DMS 273 (cell line): ENCODE measurements around the gene PPDPF.
A peak's percentile ranks its signal among the peaks of the same experiment; 100 is the strongest.

Source experiments
- DNase-seq: peaks from one replicate; lab custom pipeline; 2025; ENCODE audit not compliant: unreplicated experiment; lab: John Stamatoyannopoulos, UW

The PPDPF gene

DNA sequence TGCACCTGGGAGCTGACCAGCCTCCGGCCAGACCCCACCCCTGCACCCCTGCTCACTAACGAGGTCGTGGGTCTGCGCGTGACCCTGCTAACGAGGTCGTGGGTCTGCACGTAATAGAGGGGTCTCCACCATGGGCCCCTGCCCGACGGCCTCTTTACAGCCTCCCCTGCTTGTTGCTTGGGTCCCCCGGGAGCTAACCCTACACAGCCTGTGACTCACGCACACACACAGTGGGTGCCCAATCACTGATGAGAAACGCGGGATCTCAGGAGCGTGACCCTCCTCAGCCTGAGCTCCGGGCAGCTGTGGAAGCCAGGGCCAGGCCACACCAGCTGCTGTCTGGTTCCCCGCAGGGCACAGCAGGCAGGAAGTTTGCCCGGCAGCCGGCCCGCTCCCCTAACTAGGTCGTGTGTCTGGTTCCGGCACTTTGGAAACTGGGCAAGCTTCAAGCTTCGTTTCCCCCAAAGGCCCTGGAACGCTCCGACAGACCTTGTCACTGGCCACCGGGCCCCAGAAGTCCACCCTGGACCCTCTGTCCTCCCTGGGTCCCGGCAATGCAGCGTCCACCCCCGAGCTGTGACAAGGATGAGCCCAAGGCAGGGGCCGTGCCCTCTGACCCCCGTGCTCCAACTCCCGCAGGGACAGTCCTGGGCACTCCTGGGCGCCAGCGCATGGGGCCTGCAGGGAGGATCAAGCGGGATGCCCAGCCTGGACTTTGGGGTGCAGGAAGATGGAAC lies 15.8 kb downstream of the PPDPF start:
- peak; percentile 86 for DNase-seq

DNA sequence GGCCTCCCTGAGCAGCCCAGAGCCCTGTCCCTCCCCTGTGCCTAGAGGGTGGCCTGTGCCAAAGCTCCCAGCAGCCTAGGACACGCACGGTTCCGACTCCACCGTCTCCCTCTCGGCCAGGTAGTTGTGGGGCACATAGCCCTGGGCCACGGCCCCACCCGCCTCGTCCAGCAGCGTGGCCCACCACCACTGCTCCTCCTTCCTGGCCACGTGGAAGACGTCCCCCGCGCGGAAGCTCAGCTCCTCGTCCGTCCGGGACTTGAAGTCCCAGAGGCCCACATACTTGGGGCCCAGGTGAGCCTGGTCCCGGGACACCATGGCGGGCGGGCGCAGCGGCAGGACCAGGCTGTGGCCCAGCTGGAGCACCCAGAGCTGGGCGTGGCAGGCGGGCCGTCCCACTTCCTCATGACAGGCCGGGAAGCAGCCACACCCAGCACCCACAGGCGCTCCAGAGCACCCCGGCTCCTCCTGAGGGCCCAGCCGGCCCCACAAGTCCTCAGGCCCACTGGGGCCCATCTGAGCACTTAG lies 16.5 kb downstream of the PPDPF start, which contains the start of gene PTK6:
Gene PTK6 (minus strand): TSS at position 380 of the 528 bp plus-strand sequence. CDS start 62 bp downstream, at position 318.
- no peak for DNase-seq

DNA sequence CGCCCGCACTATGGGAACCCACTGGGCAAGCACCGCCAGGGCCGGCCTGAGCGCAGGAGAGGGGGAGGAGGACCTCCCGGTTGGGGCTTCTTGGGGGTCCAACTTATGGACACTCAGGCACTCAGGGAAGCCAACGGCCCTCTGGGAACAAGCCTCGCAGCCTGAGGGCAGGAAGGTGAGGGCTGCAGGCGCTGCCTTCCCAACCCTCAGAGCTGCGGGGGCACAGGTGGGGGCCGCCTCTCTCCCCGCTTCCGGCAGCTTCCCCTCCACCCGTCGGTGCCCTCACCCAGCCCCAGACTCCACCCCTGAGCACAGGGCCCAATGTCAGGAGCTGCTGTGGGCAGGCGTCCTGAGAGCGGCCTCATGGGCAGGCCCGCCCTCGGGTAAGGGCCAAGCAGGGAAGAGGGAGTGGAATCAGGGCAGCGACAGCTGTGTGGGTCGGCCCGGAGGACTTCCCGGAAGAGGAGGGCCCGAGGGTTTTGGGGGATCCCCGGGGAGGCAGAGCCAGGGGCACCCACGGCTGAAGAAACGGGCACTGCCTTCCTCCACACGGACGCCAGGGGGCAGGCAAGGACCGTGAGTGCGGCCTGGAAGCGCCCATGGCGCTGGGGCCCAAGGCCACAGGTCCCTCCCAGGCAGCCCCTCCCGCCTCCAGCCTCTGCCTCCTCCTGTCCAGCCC lies 17.1 kb downstream of the PPDPF start:
- peak; percentile 94 for DNase-seq

DNA sequence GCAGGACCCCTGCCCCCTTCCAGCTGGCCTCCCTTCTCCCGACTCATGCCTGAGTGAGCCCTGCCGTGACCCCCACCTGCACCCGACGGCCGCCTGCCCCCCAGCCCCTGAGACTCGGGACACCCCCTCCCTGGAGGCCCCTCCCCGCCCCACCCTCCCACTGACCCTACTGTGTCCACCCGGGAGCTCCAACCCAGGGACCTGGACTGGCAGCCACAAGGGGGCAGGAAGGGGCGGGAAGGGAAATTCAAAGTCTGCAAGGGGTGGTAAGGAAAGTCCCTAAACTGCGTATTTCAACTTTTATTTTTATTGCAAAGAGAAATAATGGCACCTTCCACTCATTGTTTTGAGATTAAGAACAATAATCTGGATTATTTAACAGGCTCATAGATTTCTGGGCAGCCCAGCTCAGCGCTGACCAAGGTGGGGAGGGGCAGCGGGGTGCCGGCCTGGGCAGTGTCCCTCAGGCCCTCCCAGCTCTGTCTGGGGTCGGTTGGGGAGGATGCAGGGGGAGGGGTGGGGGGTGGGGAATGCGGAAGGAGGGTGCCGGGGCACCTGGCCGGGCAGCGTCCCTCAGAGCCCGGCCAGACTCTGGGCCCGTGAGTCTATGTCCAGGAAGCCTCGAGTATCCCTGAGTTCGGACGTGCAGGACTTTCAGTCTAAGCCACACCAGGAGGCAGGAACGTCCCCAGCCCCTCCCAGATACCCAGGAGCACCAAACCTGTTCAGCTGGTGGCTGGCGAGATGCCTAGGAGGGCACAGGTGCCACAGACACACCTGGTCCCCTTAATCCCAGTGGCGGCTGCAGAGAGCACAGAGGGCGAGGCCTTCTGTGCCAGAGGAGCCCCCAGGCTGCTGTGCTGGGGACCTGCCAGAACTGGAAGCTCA lies 17.9 kb downstream of the PPDPF start:
- DNase-seq = no peak

DNA sequence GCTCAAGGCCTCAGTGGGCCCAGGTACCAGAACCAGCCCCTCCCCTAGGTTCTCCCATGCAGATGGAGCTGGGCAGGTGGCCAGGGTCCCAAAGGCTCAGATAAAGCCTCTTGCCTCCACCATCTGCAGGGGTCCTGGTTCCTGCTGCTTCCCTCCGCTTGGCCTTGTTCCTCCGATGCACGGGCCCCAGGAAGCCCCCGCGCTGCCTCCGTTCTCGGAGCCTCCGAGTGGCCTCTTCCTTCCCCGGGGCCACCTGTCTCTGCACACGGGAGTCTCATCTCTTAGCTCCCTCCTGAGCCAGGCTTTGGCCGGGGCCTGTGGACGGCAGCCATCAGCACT lies 18.5 kb downstream of the PPDPF start:
- DNase-seq = no peak

DNA sequence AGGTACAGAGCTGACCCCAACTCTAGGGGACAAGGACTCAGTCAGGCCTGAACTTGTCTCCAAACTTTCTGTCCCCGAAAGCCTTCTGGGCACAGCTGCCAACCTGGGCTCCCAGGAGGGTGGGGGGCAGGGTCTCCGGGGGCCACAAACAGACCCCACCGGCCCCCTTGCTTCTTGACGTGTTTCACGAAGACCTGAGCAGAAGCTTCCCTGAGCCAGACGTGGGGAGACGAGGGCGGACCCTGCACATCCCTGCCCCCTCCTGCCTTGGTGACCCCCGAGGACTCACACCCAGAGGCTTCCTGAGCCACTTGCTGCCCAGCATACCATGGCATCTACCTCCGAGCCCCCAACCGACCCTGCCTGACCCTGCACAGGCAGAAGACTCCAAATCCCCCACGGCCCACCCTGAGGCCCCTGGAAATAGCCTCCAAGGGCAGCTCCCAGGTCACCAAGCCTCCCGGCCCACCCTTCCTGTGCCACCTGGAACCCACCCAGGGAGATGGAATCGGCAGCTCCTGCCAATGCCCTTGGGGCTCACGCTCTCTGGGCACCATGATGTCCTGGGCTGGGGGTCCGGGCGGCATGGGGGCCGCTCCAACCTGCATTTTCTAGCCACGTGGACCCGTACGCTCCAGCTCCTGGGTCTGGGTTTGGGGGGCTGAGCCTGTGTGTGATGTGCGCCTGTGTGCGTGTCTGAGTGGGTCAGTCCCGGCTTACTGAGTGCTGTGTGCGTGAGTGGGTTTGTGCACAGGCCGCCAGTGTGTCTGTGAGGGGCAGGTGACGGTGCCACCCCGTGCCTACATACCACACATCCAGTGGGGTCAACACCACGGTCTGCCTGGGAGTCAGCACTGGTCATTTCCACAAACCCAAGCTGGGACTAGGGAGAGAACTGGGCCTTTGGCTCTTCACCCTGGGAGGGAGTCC lies 19.1 kb downstream of the PPDPF start:
- DNase-seq = no peak

DNA sequence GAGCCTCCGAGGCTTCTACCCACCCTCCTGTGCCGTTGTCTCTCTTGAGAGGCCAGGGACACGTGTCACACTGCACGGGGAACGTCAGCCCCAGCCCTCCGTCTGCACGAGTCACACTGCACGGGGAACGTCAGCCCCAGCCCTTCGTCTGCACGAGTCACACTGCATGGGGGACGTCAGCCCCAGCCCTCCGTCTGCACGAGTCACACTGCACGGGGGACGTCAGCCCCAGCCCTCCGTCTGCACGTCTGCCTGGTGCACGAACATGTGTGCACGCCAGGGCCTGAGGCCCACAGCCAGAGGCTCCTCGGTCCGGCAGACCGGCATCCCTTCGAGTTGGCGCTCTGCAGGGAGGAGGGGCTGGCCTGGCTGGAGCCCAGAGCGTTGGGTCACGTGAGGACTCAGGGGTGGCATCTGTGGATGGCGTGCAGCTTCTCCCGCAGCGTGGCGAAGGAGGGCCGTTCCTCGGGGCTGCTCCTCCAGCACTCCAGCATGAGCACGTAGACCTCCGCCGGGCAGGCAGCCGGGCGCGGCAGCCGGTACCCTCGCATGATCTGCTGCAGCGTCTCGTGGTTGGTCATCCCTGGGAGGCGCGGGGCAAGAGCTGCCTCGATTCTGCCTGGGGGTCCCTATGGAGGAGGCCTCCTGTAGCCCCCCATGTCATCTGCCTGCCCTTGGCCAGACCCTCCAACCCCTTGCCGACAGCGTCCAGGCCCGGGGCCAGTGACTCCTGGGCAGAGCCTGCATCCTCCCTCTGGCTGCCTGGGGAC lies 20.0 kb downstream of the PPDPF start:
- peak; percentile 68 for DNase-seq

DNA sequence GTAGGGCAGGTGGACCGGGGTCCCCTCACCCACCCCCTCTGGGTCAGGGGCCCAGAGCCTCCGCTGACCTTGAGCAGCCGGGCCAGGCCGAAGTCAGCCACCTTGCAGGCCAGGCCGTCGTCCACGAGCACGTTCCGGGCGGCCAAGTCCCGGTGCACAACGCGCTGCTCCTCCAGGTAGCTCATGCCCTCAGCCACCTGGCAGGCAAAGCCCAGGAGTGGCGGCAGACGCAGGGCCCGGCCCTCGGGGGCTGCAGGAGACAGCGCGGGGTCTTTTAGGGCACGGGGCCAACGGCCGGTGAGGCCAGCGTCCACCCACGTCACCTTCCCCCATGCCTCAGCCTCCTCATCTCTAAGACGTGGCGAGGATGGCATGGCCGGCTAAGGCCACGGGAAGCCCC lies 20.8 kb downstream of the PPDPF start:
- DNase-seq = no peak

DNA sequence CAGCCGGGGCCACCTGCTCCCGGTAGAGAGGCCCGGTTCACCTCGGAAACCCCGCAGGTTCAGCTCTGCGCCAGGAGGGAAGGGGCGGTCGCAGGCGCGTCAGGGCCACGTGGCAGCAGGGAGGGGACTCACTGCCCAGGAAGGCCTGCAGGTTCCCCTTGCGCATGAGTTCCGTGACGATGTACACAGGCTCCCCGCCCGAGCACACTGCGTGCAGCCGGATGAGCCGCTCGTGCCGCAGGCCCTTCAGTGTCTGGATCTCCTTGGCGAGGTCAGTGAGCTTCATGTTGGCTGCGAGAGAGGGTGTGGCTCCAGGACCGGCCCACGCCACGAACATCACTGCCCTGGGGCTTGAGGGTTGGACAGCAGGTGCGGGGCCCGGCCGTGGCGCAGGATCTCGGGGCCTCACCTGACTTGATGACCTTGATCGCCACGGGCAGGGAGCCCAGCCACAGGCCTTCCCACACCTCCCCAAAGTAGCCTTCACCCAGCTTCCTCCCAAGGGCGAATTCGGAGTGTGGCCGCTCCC lies 21.5 kb downstream of the PPDPF start:
- DNase-seq = no peak

DNA sequence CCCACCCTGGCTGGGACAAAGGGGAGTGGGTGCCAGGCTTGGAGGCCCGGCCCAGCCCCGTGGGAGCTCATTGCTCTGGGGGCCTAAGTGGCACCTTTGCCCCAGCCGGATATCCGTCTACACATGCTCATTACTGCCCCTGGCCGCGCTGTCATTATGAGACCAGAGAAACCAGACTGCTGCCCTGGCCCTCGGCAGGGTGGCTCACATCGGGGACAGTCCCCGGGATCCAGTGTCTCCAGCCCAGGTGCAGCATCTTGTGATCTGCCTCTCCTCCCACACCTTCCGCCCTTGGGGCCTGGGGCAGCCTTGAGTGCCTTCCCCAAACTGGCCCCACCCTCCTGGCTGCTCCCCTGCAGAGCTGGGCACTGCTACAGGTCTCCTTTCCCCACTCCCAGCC lies 22.1 kb downstream of the PPDPF start:
- no peak for DNase-seq

DNA sequence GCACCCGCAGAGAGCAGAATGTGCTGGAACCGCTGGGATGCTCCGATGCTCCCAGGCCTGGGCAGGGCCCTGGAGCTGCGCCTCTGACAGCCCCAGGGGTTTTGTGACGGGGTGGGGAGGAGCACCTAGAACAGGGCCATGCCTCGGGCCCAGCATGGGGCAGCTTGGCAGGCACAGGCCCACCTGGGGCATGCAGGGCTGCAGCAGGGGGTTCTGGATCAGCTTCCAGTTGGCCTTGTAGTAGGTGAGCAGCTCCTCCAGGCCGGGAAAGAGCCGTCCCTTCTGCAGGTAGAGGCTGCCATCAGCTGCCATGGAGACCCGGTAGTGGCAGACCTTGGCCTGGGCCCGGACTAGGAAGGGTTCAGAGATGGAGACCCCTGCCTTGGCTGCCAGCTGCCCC lies 22.6 kb downstream of the PPDPF start:
- no peak for DNase-seq

DNA sequence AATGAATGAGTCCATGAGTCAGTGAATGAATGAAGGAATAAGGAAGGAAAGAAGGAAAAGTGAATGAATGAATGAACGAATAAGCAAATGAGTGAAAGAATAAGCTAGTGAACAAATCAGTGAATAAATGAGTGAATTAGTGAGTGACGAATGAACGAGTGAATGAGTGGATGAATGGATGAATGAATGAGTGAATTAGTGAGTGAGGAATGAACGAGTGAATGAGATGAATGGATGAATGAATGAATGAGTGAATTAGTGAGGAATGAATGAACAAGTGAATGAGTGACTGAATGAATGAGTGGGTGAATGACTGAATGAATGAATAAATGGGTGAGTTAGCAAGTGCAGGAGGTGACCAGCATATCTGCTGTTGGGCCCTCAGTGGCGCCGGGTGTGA lies 23.2 kb downstream of the PPDPF start:
- no peak for DNase-seq

DNA sequence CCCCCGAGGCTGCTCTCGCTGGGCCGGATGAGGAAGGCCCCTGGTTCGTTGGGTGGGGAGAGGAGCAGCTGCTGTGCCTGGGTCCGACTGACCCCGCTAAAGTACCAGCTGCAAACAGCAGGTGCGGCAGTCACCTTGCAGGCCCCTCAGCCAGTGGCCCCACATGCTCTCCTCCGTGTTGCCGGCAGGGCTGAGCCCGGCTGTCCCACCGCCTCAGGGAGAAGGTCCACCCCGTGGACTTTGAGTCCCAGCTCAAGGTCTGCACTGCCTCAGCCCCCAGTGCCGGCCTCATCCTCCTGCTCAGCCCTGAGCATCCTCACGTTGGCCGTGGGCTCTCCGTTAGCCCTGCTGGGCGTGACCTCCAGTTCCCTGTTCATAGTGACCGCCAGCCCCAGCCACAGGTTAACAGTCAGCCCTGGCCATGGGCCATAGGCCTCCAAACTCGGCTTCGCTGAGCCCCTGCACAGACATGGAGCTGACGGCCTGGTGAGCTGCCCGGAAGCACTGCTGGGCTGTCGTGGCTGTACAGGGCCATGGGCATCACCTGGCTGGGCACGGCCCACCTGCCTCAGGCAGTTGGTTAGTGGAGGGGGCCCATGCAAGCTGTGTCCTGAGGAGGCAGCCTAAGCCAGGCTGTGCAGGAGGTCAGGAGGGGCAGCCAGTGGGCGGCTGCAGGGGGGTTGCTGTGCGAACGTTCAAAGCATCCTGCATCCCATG lies 23.8 kb downstream of the PPDPF start:
- DNase-seq = no peak

DNA sequence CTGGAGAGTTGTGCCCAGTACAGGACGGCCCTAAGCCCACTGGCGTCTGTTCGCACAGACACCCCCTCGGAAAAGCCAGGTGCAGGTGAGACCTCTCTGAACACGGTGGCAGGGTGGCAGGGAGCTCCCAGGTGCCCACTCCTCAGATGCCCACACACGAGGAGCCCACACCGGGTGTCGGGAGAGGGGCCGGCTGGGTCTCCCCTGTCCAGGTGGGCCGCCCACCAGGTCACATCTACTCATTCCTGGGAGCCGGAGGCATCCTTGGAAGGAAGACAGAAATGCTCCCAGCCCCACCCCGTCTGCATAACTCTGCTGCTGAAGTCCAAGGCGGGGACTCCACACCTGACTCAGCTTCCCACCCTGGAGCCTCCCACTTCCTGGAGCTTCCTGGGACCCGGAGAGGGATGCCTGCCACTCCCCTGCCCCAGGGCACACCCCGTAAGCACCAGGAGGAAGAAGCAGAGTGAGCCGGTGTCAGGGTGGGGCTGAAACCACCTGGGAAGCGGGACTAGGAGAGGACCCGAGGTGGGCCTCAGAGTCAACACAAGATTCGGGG lies 24.5 kb downstream of the PPDPF start:
- DNase-seq = peak; percentile 40

DNA sequence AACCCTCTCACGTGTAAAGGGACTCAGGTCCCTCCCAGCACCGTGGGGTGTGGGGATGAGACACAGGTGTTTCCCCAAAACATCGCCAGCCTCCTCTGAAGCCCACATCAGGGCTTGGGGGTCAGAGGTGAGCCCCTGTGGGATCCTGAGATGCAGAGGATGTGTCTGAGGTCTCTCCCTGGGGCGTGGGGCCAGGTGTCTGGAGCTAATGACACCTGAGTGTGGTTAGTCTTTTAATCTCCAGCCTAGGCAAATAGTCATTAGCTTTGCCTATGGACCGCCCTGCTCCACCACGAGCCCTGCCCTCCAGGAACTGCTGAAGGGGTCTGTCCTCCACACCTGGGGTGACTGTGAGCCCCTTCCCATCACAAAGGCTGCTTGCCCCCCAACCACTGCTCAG lies 25.2 kb downstream of the PPDPF start:
- DNase-seq = no peak

DNA sequence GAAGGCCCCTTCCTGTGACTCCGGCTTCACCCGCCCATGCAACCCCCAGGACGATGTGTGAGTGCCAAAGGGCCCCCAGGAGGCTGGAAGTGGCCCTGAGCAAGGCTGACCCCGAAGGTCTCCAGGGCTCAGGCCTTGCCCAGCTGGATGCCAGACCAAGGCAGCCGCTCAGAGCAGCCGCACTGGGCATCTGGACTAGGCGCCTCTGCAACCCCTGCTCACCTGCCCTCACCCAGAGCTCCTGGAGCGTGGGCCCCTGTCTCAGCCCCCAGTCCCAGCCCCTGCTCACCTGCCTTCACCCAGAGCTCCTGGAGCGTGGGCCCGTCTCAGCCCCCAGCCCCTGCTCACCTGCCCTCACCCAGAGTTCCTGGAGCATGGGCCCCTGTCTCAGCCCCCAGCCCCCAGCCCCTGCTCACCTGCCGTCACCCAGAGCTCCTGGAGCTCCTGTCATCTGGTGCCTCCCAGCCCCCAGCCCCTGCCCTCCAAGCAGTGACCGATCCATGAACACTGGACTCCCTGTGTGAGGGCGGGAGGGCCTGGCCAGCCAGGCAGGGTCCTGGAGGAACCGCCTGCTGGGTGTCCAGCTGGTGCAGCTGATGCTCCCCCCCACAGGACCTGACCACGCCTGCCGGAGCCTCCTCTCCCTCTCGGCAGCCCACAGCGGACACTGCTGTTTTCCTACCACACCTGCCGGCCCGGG lies 25.8 kb downstream of the PPDPF start:
- no peak for DNase-seq

DNA sequence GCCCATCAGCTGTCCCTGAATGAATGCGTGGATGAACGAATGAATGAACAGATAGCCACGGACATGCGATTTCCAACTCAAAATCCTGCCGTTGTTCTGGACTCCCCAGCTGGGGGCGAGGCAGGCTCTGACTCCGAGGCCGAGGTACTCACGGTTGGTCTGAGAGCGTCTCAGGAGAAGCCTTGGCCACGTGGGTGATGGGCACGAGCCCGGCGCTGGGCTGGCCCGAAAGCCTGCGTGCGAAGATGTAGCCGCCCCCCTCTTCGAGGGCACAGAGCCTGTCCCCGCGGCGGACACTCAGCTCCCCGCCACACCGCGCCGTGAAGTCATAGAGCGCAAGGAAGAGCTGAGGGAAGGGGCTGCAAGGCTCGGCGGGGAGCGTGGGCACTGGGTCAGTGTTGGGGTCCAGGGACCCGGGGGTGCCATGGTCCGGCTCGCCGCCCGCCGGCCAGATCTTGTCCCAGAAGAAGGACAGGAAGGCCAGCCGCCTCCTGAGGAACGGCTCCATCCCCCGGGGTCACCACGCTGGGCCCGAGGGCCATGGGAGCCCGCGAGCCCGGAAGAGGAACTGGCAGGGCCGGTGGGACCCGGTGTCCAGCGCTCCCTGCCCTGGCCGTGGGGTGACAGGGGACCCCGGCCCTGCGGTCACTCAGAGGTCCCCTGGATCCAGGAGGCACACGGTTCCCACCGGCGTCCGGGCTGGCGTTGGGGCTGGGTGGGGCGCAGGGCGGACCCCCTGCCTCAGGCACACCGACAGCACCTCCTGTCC lies 26.6 kb downstream of the PPDPF start:
- DNase-seq = no peak
